ENCODE measurements around the gene RNF103.
"Not testable (repeated sequence)": the region's sequence is repeated elsewhere in the genome, so short reads cannot be mapped to it uniquely, and the experiment has no call there.

The RNF103 gene

DNA sequence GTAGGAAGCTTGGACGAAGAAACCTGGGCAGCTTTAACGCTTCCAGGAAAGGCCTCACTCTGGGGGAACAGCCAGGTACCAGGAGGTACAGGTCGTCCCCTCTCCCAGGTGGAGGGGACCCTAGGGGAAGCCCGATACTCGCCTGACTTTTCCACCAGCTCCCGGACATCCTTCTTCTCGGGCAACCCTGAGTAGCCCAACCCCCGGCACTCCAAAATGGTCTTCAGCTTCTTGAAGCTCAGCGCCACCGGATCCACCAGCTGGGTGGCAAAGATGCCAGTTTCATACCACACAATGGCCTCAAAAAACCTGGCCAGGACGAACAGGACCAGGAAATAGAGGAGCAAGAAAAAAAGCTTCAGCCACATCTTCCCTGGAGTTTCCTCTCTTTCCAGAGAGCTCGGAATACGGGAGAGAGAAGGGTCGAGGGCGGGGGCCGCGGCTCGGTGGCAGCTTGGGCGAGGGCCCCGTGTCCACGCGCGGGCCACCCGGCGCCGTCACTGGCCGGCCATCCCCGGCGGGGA lies 1.1 kb downstream of the RNF103 start:
- DNase-seq, result peak; percentile 13

DNA sequence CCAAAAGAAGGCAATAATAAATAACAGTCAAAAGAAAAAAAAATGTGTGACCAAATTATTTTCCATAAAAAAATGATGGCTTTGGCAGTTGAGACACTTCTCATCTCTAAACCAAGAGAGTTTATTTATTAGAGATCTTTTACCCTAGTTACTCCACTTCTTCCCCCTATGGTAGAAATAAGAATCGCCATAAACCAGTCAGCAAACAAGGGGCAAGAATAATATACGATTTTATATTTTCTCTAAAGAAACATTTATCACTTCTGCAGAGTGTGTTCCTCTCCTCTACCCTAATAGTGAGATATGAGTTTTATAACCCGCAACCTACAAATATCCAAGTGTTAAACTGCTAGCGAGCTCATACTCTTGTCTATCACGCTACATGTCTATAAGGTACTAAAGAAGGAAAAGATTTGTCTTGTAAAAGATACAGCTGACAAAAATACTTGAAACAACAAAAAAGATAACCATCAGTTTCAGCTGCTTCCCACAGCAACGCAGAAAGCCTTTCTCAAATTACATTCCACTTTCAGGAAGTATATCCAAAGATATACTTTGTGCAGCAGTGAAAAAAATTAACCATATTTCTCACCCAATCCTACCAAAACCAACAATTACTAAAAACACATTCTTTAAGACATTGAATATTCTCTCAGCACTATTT lies 2.3 kb downstream of the RNF103 start:
- no peak for DNase-seq

DNA sequence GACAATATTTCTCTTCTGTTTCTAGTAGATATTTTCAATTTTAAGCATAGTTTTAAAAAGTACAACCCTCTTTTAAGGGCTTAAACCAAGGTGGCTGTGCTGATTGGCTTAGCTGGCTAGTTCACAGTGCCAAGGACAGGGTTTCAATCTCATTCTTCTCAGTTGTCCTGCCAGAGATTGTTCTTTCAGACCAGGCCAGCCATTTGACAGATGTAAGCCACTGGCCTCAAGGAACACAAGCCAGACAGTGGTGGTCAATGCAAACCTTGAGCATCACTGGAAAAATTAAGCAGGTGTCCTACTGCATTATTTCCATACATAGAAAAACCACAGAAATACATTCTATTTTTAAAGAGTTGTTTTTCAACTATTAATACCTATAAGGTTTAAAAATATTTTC lies 5.9 kb downstream of the RNF103 start:
- no peak for DNase-seq

DNA sequence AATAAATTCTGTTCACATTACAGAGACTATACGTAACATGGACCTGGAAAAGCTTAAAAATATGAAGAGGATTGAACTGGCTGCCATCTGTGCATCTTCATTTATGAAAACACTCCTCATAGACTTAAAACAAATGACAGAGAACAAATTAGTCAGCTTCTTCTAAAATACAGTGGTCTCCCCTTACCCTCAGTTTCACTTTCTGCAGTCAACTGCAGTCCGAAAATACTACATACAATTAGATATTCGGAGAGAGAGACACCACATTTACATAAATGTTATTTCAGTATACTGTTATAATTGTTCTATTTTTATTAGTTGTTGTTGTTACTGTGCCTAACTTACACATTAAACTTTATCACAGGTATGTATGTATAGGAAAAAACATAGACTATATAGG lies 6.5 kb downstream of the RNF103 start:
- DNase-seq, result no peak

DNA sequence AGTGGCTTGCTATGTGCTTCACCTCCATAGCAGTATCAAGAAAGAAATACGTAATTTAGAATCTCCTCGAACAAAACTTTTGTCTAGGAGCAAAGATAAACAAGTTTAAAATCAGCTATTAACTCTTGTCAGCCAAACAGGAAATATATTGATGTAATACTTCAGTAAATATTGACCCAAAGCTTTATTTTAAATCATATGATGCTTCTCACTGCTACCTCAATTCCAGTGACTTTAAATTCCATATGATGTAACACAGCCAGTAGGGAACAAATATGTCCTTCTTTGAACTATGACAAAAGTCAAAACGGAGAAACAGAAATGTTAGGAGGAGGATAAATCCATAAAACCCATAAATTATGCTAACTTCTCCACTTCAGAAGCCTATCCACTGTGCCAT lies 7.2 kb downstream of the RNF103 start:
- no peak for DNase-seq

DNA sequence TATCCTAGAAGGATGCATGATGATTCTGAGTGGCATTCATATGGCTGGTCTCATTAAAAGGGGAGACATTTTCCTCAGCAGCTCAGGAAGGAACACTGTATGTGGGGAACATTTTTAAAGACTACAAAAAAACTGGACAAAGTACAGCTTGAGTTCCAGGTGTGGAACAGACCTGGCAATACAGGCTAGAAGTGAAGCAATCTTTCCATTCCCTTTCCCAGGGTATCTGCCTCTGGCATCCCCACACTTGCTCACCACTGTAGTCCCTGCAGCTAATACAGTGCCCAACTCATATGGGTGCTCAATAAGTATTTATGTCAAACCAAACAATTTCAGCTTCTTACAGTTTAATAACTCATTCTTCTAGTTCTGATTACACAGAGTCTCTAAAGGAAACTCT lies 8.1 kb downstream of the RNF103 start:
- DNase-seq, result no peak

DNA sequence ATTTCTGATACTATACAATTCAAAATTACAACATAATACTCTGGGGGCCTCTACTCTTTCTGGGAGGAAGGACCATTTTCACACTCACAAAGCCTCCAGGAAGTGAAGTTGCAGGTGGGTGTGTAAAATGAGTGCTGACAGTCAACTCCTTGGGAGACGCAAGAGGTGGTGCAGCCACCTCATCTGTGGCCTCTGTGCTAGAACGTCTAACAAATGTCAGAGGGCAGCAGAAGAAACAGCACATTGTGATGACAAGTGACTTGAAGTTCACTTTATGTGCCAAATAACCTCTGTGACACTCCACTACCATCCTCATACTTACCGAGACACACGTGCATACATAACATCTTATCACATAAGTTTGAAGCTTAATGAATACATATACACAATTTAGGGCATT lies 10.2 kb downstream of the RNF103 start:
- no peak for DNase-seq

DNA sequence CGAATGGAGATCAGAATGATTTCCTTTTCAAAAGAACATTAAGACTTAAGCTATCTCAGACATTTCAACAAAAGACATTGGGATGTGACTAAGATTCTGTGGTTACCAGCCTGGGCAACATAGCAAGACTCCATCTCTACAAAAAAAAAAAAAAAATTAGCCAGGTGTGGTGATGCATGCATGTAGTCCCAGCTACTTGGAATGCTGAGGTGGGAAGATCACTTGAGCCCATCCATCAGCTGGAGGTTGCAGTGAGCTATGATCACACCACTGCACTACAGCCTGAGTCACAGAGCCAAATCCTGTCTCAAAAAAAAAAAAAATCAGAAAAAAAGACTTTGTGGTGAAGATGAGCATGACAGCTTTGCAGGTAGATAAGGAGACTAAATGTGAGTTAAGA lies 12.8 kb downstream of the RNF103 start:
- no peak for DNase-seq

DNA sequence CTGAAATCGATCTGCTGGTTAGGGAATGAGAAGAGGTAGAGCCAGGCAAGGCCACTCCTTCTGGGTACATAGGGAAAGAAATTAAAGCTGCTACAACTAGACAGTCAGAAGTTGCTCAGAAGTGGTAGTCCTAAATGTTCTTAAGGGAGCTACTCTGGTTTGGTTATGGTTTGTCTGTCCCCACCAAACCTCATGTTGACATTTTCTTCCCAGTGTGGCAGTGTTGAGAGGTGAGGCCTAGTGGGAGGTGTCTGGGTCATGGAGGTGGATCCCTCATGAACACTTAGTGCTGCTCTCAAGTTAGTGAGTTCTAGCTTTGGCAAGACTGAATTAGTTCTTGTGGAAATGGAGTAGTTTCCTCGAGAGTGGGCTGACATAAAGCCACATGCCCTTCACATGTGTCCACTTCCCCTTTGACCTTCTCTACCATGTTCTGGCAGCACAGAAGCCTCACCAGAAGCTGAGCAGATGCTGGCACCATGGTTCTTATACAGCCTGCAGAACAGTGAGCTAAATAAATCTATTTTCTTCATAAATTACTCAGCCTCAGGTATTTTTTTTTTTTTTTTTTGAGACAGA lies 14.7 kb downstream of the RNF103 start:
- no peak for DNase-seq

DNA sequence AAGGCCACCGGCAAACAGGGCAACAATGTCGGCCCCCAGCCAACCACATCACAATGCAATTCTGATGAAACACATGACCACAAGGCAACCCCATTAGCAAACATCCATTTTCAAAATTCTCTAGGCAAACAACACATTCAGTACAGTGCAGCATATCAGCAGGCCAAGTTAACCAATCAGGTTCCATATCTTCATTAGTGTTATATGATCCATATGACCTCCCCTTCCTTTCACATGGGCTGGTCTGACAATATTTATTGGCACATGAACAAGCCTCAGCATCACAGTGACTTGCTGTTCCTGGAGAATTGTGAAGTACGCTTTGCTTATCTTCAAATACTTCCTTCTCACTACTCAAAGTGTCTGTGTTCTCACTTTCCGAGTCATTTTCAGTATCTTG lies 19.8 kb downstream of the RNF103 start:
- no peak for DNase-seq

DNA sequence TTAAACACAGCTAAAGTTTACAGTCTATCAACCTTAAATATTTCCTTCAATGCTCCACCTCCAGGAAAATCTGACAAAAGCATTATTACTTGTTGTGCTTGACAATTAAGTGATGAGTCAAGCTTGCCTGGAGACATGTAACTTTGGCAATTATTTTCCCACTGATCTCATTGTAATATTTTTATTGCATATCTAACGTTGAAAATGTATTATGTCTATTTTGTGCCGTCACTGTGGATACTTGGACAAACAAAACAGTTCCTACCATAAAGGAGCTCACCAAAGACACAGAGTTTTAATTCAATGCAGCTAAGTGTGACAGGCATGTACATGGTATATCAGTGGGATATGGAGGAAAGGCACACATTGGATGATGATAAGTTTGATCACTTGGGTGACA lies 24.7 kb downstream of the RNF103 start:
- no peak for DNase-seq

DNA sequence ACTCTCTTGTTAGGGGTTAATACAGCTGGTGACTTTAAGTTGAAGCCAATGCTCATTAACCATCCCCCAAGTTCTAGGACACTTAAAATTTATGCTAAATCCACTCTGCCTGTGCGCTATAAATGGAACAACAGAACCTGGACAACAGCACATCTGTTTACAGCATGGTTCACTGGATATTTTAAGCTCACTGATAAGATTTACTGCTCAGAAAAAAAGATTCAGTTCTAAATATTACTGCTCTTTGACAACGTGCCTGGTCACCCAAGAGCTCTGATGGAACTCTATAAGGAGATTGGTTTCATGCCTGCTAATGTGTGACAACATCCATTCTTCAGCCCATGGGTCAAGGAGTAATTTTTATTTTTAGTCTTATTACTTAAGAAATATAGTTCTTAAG lies 27.5 kb downstream of the RNF103 start:
- no peak for DNase-seq

DNA sequence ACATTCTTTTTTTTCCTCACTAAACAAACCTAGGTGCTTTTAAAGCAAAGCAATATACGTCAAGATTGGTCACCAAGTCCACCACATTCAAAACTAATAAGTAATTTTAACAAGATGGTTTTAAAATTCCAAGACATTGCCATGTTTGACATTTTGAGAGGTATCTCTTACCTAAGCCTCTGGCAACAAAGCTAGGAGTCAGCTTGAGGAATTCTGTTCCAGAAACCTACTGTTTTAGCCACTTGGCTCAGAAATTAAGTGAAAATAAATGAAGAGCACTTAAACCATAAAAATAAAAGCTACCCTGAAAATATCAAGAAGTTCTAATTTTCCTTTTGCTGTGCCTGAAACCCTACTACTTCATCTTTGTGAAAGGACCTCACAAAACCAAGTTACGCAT lies 30.4 kb downstream of the RNF103 start:
- no peak for DNase-seq

DNA sequence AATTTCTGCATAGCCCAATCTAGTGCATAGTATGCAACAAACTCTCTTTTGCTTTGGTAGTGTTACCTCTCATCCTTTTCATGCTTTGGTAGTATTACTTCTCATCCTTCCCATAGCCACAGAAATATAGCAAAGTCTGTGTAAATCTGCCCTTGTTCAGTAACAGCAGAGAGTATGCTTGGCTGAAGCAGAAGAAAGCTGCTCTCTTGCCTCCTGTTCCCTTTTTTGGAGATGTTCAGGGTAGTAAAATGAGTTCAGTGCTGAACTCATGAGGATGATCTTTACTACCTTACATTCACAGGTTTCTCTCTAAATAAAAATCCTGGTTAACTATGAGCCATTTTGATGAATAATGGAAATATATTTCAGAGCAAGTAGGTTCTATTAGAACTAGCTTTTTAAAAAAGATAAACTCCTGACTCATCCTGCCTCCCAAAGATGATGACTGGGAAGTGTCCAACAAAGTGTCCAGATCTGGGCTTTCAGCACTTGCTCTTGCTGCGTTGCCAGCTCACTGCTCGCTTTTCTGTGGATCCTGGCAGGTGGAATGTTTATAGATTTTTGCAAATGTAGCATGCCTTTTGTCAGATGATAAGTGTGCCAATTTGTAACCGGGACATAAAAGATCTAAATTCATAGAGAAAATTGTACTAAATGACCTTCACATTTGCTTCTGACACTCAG lies 31.0 kb downstream of the RNF103 start:
- no peak for DNase-seq

DNA sequence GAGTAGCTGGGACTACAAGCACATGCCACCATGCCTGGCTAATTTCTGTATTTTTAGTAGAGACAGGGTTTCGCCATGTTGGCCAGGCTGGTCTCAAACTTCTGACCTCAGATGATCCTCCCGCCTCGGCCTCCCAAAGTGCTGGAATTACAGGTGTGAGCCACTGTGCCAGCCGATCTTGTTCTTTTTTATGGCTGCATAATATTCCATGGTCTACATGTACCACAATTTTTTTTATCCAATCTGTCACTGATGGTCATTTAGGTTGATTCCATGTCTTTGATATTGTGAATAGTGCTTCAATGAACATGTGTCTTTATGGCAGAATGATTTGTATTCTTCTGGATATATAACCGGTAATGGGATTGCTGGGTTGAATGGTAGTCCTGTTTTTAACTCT lies 34.0 kb downstream of the RNF103 start:
- not testable (repeated sequence) for DNase-seq

DNA sequence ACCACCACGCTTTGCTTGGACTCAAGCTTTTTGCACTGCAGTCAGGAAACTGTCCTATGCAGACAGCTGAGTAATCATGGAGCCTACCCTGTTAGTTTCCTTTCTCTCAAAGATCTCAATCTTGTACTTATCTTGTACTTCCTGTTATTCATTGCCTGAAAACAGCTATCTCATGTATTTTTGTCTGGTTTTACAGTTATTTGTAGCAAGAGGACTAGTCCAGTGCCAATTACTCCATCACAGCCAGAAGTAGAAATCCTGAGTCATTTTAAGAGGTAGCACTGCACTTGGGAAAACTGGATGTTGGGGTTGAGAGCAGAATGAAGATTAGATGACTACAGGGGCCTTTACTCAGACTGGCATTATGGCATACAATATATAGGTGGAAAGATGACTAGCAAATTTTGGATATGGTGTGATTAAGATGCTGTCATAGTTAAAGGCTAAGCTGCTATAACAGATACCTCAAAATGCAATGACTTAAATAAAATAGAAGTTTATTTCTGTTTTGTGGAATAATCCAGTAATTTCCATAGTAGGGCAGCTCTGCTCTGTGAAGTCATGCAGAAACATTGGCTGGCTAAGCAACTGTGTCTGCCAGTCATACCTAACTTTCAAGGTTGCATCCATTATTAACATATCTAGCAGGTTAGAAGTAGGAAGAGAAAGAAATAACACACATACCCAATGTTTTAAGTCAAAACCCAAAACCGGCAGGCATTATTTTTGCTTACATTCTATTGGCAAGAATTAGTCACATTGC lies 39.3 kb downstream of the RNF103 start:
- DNase-seq, result peak; percentile 2

DNA sequence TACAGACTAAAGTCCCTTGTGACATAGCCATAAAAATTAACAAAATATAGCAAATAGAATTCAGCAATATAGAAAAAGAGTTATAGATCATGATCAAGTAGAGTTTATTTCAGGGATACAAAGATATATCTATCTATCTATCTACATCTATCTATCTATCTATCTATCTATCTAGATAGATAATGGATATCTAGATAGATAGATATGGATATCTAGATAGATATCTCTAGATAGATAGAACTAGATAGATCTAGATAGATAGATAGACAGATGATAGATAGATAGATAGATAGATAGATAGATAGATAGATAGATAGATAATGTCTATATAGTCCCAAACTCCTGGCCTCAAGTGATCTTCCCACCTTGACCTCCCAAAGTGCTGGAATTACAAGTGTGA lies 43.1 kb downstream of the RNF103 start:
- no peak for DNase-seq

DNA sequence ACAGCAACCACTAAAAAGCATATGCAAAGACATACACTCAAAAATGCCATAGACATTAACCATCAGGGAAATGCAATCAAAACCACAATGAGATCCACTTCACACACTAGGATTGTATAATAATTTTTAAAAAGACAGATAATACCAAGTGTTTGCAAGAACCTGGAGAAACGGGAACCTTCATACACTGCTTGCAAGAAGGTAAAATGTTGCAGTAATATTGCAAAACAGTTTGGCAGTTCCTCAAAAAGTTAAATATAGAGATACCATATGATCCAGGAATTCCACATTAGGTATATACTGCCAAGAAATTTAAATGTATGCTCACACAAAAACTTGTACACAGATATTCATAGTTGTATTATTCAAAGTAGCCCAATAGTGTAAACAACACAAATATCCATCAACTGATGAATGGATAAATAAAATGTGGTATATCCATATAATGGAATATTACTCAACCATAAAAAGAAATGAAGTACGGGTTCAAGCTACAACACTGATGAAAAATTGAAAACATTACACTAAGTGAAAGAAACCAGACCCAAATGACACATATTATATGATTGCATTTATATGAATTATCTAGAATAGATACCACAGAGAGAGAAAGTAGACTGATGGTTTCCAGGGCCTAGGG lies 45.7 kb downstream of the RNF103 start:
- DNase-seq, result no peak

DNA sequence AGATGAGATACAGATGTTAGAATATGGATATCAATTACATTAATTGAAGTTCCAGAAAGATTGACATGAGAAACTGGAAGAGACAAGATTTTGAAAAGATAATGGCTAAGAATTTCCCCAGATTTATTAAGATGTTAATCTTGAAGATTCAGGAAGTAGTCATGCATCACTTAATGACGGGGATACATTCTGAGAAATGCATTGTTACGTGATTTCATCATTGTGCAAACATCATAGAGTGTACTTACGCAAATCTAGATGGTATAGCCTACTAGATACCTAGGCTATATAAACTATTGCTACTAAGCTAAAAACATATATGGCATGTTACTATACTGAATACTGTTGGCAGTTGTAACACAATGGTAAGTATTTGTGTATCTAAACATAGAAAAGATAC lies 53.6 kb downstream of the RNF103 start:
- DNase-seq, result no peak

DNA sequence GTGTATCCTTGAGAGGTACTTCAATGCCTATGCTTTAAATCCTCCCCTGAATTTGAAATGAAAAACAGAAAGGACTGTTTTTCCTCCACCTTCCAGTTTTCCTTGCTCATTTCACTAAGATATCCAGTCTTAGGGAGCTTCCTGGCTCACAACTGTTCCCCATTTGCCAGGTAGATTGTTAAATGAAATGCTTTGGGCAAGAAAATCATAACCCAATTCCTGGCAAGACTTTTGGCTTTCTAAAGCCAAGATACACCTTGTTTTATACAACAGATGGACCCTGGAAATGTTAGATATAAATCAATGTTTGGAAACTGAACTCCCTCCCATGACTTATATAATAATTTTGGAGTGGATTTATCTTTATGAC lies 56.9 kb downstream of the RNF103 start:
- DNase-seq, result no peak

DNA sequence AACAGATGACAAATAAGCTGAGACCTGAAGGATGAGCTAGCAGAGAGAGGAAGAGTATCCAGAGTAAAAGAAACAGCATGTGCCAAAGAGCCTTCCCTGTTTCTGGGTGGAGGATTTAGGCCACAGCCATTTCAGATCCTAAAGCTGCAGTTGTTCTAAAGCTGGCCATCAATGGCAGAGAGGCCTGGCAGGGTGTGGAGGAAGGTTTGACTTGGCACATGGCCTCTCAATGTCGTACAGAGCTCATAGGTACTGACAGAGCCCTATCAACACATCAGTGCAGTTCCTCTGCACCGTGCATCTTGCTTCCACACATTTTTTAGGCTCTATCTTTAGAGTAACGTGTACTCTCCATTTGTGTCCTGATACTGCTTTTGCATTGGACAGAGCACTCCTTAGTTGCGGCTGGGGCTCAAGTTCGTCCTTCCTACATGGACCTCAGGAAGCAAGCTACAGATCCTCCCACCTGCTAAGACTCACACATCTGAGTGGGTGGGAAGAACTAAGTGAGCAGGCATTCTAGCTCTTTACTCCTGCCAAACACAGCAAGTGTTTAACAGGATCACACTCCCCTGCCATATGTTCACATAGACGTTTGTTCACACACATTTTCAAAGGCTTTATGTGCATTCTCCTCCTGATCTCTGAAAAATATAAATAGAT lies 57.4 kb downstream of the RNF103 start:
- no peak for DNase-seq

DNA sequence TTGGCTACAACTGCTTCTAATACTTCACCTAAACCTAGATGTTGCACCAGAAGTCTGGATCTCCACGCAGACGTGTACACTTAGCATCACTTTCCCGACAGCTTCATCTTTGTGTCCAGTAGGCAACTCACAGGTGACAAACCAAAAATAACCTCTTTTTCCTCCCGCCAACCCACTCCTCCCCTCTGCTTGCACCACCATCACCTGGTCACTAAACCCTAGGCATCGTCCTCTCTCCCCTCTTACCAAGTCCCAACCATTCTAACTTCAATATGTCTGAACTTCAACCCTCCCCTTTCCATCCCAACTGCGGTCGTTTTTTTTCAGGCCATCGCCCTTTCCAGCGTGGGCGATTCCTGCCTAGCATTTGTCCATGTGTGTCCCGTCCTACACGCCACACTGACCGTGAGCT lies 60.0 kb downstream of the RNF103 start:
- no peak for DNase-seq

Measured in stimulated activated CD4-positive, alpha-beta T cell treated with anti-CD3 and anti-CD28 coated beads, Interleukin-1b, Interleukin-23, amount 100 ng/mL, for 48 hours (primary cell).